ENCODE data around the gene ADGRB3. TPM values are rescaled to one million over a fixed set of nuclear protein-coding genes. Genes with fewer than 3 reads are reported as not detected.
A peak's percentile ranks its signal among the peaks of the same experiment; 100 is the strongest.
"Not testable (repeated sequence)": the region's sequence is repeated elsewhere in the genome, so short reads cannot be mapped to it uniquely, and the experiment has no call there.

Gene ADGRB3
- polyA plus RNA-seq, 2 of the 4 experiments (the other 2 are of a cell fraction): not detected

DNA sequence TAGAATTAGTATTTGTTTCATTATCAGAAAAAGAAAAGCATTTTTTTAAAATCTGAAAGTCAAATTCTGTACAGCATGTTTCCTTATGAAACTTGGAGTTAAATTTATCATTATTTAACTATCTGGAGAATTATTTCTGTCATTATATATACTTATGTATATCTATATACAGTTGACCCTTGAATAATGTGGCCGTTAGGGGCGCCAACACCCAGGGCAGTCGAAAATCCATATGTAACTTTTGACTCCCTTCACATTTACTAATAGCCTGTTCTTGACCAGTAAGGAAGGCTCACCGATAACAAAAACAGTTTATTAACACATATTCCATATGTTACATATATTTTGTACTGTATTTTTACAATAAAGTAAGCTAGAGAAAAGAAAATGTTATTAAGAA is 341.2 kb downstream of the ADGRB3 start:
- ChIA-PET POLR2A (no interaction called here), CTCF (no interaction called here)
- FAIRE-seq: no peak
- TF ChIP-seq RAD21 (conservative IDR thresholded peaks at IDR 0.05 in 1 of 2, IDR thresholded peaks at IDR 0.05 in 1 of 2): peak; percentile 13 to 16; a peak in 1 of 5 replicates
- TF ChIP-seq, protein P1, sequence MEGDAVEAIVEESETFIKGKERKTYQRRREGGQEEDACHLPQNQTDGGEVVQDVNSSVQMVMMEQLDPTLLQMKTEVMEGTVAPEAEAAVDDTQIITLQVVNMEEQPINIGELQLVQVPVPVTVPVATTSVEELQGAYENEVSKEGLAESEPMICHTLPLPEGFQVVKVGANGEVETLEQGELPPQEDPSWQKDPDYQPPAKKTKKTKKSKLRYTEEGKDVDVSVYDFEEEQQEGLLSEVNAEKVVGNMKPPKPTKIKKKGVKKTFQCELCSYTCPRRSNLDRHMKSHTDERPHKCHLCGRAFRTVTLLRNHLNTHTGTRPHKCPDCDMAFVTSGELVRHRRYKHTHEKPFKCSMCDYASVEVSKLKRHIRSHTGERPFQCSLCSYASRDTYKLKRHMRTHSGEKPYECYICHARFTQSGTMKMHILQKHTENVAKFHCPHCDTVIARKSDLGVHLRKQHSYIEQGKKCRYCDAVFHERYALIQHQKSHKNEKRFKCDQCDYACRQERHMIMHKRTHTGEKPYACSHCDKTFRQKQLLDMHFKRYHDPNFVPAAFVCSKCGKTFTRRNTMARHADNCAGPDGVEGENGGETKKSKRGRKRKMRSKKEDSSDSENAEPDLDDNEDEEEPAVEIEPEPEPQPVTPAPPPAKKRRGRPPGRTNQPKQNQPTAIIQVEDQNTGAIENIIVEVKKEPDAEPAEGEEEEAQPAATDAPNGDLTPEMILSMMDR (IDR thresholded peaks at IDR 0.05): peak; percentile 27; the same call in 2 of the 3 replicates
- TF ChIP-seq, protein P2, sequence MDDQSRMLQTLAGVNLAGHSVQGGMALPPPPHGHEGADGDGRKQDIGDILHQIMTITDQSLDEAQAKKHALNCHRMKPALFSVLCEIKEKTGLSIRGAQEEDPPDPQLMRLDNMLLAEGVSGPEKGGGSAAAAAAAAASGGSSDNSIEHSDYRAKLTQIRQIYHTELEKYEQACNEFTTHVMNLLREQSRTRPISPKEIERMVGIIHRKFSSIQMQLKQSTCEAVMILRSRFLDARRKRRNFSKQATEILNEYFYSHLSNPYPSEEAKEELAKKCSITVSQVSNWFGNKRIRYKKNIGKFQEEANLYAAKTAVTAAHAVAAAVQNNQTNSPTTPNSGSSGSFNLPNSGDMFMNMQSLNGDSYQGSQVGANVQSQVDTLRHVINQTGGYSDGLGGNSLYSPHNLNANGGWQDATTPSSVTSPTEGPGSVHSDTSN (IDR thresholded peaks at IDR 0.05): no peak
- H3K4me3 ChIP-seq: no peak overlapping the region
- H3K4me2 ChIP-seq: no peak overlapping the region
- DNase-seq (ENCODE audit: low read depth in 1 of 2, low spot score in 1 of 2): no peak
- 0 out of 6 replicates have a peak, but pooled peaks of 1 of the 2 experiments have one; percentile 37 for ATAC-seq
- H3K27ac ChIP-seq: no peak overlapping the region
- 19% methylated on average over 4 of the region's 4 CpGs for WGBS (ENCODE audit: missing lambda C conversion rate)
- 0 out of 3 replicates have a peak, but pooled peaks cover 4% of the 10 kb centered on the region for H3K4me1 ChIP-seq
- H3K9me3 ChIP-seq: no peaks in the 10 kb centered on the region

DNA sequence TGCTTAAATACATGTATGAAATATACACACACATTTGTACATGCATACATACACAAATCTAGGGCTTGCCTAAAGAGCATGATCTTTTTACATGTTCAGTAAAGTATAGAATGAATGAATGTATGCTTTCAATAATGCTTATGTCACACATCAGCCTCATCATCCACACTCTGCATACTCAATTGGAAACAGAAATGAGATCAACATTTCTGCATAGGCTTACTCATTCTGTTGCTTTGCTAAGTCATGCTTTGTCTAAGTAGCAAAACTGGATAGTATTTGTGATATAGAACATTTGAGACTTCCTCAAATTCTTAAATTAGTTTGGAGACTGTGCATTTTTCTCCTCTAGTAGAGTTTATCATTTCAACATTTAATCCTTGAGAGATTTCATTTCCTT is 343.3 kb downstream of the ADGRB3 start:
- no peak for FAIRE-seq

DNA sequence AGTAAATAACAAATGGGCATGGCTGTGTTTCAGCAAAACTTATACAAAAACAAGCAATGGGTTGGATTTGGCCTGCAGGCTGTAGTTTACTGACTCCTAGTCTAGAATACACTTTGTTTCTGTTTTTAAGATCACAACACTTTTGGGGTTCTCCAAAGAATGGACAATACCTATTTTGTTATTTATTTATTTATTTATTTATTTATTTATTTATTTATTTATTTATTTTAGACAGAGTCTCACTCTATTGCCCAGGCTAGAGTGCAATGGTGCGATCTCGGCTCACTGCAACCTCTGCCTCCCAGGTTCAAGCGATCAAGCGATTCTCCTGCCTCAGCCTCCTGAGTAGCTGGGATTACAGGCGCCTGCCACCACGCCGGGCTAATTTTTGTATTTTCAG is 346.6 kb downstream of the ADGRB3 start:
- H3K4me2 ChIP-seq; FAIRE-seq; DNase-seq (ENCODE audit: low read depth in 1 of 2, low spot score in 1 of 2); ATAC-seq; CTCF ChIA-PET; H3K4me3 ChIP-seq; H3K9me3 ChIP-seq; H3K27ac ChIP-seq; POLR2A ChIA-PET; H3K4me1 ChIP-seq: not testable (repeated sequence)
- TF ChIP-seq ZC3H11A (IDR thresholded peaks at IDR 0.05): peak; percentile 21; the same call in 1 of the 2 replicates
- WGBS (ENCODE audit: missing lambda C conversion rate): 89% methylated on average over 4 of the region's 7 CpGs

More for the DNA sequence above, 343.3 kb downstream of the ADGRB3 start:
- no peak for TF ChIP-seq HOXA7 (CRISPR knock-in tag; IDR thresholded peaks at IDR 0.05)
- Histone ChIP-seq H3K4me3 (no peak overlapping the region), H3K4me1 (0 out of 3 replicates have a peak, but pooled peaks cover 4% of the 10 kb centered on the region), H3K27ac (no peak overlapping the region), H3K9me3 (no peaks in the 10 kb centered on the region), H3K4me2 (no peak overlapping the region)
- POLR2A ChIA-PET: no interaction called here
- ATAC-seq (no peak), DNase-seq (ENCODE audit: low read depth in 1 of 2, low spot score in 1 of 2) (no peak)
- CTCF ChIA-PET: no interaction called here

DNA sequence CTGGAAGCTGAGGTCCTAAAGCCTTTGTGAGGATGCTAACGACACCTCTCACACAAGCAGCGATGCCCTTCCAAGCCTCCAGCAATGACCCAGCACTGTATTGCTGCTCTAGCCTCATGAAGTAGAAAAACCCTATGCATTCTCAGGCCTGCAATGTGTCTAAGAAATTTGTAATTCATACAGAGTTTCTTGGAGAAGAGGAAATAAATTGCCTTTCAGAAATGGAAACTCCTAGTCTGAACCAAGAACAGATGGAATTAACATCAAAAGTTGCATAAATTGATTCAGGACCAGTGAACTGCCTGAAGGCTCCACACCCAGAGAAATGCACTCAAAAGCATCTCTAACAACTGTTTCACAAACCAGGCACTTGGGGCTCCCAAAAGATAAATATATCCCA is 353.6 kb downstream of the ADGRB3 start:
- Histone ChIP-seq H3K4me2 (no peak overlapping the region), H3K4me1 (no peaks in the 10 kb centered on the region), H3K9me3 (no peaks in the 10 kb centered on the region), H3K4me3 (no peak overlapping the region), H3K27ac (no peak overlapping the region)
- DNase-seq (ENCODE audit: low read depth in 1 of 2, low spot score in 1 of 2) (no peak), ATAC-seq (no peak), FAIRE-seq (no peak)
- ChIA-PET POLR2A (no interaction called here), CTCF (no interaction called here)
- no peak for TF ChIP-seq FOSB (CRISPR knock-in tag; IDR thresholded peaks at IDR 0.05)
- TF ChIP-seq, protein P3, sequence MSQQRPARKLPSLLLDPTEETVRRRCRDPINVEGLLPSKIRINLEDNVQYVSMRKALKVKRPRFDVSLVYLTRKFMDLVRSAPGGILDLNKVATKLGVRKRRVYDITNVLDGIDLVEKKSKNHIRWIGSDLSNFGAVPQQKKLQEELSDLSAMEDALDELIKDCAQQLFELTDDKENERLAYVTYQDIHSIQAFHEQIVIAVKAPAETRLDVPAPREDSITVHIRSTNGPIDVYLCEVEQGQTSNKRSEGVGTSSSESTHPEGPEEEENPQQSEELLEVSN (IDR thresholded peaks at IDR 0.05; ENCODE audit: borderline replicate concordance, low read depth): no peak
- no peak for TF ChIP-seq KDM5A (IDR thresholded peaks at IDR 0.05)
- TF ChIP-seq, protein P4, sequence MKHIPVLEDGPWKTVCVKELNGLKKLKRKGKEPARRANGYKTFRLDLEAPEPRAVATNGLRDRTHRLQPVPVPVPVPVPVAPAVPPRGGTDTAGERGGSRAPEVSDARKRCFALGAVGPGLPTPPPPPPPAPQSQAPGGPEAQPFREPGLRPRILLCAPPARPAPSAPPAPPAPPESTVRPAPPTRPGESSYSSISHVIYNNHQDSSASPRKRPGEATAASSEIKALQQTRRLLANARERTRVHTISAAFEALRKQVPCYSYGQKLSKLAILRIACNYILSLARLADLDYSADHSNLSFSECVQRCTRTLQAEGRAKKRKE (CRISPR knock-in tag; IDR thresholded peaks at IDR 0.05; ENCODE audit: low read depth): no peak
- TF ChIP-seq ZSCAN20 (CRISPR knock-in tag; IDR thresholded peaks at IDR 0.05): no peak
- no peak for TF ChIP-seq CHD4 (IDR thresholded peaks at IDR 0.05; ENCODE audit: borderline replicate concordance)
- no peak for TF ChIP-seq GATA3 (IDR thresholded peaks at IDR 0.05; ENCODE audit: borderline replicate concordance)
- TF ChIP-seq, protein P5, sequence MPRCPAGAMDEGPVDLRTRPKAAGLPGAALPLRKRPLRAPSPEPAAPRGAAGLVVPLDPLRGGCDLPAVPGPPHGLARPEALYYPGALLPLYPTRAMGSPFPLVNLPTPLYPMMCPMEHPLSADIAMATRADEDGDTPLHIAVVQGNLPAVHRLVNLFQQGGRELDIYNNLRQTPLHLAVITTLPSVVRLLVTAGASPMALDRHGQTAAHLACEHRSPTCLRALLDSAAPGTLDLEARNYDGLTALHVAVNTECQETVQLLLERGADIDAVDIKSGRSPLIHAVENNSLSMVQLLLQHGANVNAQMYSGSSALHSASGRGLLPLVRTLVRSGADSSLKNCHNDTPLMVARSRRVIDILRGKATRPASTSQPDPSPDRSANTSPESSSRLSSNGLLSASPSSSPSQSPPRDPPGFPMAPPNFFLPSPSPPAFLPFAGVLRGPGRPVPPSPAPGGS (IDR thresholded peaks at IDR 0.05): no peak
- TF ChIP-seq, protein P1 (IDR thresholded peaks at IDR 0.05): no peak
- TF ChIP-seq TP53 (CRISPR knock-in tag; IDR thresholded peaks at IDR 0.05): no peak
- TF ChIP-seq CBX2 (IDR thresholded peaks at IDR 0.05; ENCODE audit: borderline replicate concordance, low read depth): no peak
- WGBS (ENCODE audit: missing lambda C conversion rate): 71% methylated on average over 2 of the region's 2 CpGs

All from A549 (cell line).